HL-60 (cell line): ENCODE measurements around the gene ISG15.

Experiments
- DNase-seq, 2 experiments: peaks; one replicate each; pipeline ENCODE4 v3.0.0-alpha.2; 2010 to 2020; ENCODE audit warnings: low read depth in 1 of 2, low spot score in 1 of 2
- H3K27ac ChIP-seq: fragments of 250-450 bp; sonication (Bioruptor Pico); replicated peaks from 2 replicates; pipeline ENCODE4 v1.5.1; 2020; ENCODE audit warnings: mild to moderate bottlenecking, moderate library complexity
- H3K27me3 ChIP-seq: fragments of 250-450 bp; sonication (Bioruptor Pico); 2 replicates; pipeline ENCODE4 v1.5.1; 2021; ENCODE audit warnings: mild to moderate bottlenecking, moderate library complexity; ENCODE audit not compliant: insufficient read depth, poor library complexity, severe bottlenecking
- H3K4me3 ChIP-seq: replicated peaks from 2 replicates; pipeline ENCODE4 v1.5.1; 2011; ENCODE audit warnings: mild to moderate bottlenecking, control low read depth, low read length; ENCODE audit not compliant: insufficient read depth
- CTCF ChIP-seq: IDR thresholded peaks from one replicate; pipeline ENCODE4 v1.5.1; 2011; ENCODE audit warnings: low read length, control low read depth, inconsistent platforms; ENCODE audit not compliant: insufficient read depth
- GABPA ChIP-seq: IDR thresholded peaks from 2 replicates; pipeline ENCODE4 v1.6.1; 2012; ENCODE audit warnings: low read depth
- POLR2AphosphoS5 ChIP-seq: IDR thresholded peaks from 2 replicates; pipeline ENCODE4 v1.6.1; 2012; ENCODE audit warnings: low read depth
- REST ChIP-seq: IDR thresholded peaks from 2 replicates; pipeline ENCODE4 v1.6.1; 2012; ENCODE audit warnings: low read depth; ENCODE audit not compliant: insufficient replicate concordance
- SPI1 ChIP-seq: IDR thresholded peaks from 2 replicates; pipeline ENCODE4 v1.6.1; 2012; ENCODE audit warnings: low read depth, mild to moderate bottlenecking, borderline replicate concordance
- long read RNA-seq: library from polyadenylated mRNA; unstranded; transcript quantifications from one replicate; pipeline ENCODE4 v2.0.0, GENCODE V29; 2020

Gene ISG15
- long read RNA-seq, transcript ISG15-201 (2 exons, 711 nt): major isoform, 6 of 6 reads
- long read RNA-seq, partial matches to known transcripts: 0 of 6 reads
- long read RNA-seq, other reads (novel, unspliced or antisense): 0 of 6 reads

GRCh38 chr1:1013105-1013921 is at the start of gene ISG15:
Gene ISG15, plus strand, starts transcription at chr1:1013497. Its CDS starts 77 bp downstream, at chr1:1013574.
- peak; percentile 61 to 90 for DNase-seq
- peak within 1 kb of the TSS; percentile 59 for H3K27ac ChIP-seq

GRCh38 chr1:963746-964525 is 49.4 kb upstream of the ISG15 start:
- DNase-seq: no peak
- TF ChIP-seq SPI1: no peak
- Histone ChIP-seq H3K4me3 (no peak overlapping the region), H3K27me3 (no peaks in the 10 kb centered on the region), H3K27ac (no peak overlapping the region)

More at GRCh38 chr1:1013105-1013921, at the start of gene ISG15:
- TF ChIP-seq POLR2AphosphoS5 (peak; percentile 73), SPI1 (no peak), GABPA (no peak), CTCF (no peak)
- Histone ChIP-seq H3K27me3 (no peaks in the 10 kb centered on the region), H3K4me3 (peak within 1 kb of the TSS; percentile 56)

- DNase-seq: no peak
- H3K4me3 ChIP-seq: no peak overlapping the region
- no peaks in the 10 kb centered on the region for H3K27me3 ChIP-seq
- TF ChIP-seq POLR2AphosphoS5 (no peak), SPI1 (no peak), REST (no peak), GABPA (no peak), CTCF (no peak)
- H3K27ac ChIP-seq: no peak overlapping the region
Observed at GRCh38 chr1:964691-965525, 48.4 kb upstream of the ISG15 start.

- TF ChIP-seq CTCF (no peak), GABPA (no peak), POLR2AphosphoS5 (no peak), SPI1 (no peak), REST (no peak)
- Histone ChIP-seq H3K4me3 (no peak overlapping the region), H3K27me3 (peaks cover 3% of the 10 kb centered on the region), H3K27ac (no peak overlapping the region)
- no peak for DNase-seq
Observed at GRCh38 chr1:965526-966134, 47.7 kb upstream of the ISG15 start.
